OCI-LY1 (cell line): ENCODE measurements around the gene MTHFD1.
"Not testable (repeated sequence)": the region's sequence is repeated elsewhere in the genome, so short reads cannot be mapped to it uniquely, and the experiment has no call there.

ENCODE experiments used
- H2AFZ ChIP-seq: fragments of 200-600 bp; sonication (generic), shearing (Covaris generic); 2 replicates; pipeline ENCODE4 v1.6.0; 2014; ENCODE audit warnings: antibody characterized with exemption, mild to moderate bottlenecking, low read length
- H3F3A ChIP-seq: fragments of 200-600 bp; sonication (generic), shearing (Covaris generic); 2 replicates; pipeline ENCODE4 v1.6.0; 2014; ENCODE audit warnings: mild to moderate bottlenecking, antibody characterized with exemption, low read length, moderate library complexity; ENCODE audit not compliant: insufficient read depth
- H3K27ac ChIP-seq: fragments of 200-600 bp; sonication (generic); 2 replicates; pipeline ENCODE4 v1.5.1; 2014; ENCODE audit warnings: low read length, mixed run types, mild to moderate bottlenecking, low read depth; ENCODE audit not compliant: poor library complexity, severe bottlenecking
- H3K27me3 ChIP-seq: fragments of 200-600 bp; sonication (generic); 2 replicates; pipeline ENCODE4 v1.6.0; 2014; ENCODE audit warnings: antibody characterized with exemption, mild to moderate bottlenecking, low read length, moderate library complexity; ENCODE audit not compliant: insufficient read depth
- H3K36me3 ChIP-seq: fragments of 200-600 bp; sonication (generic); 2 replicates; pipeline ENCODE4 v1.6.1; 2014; ENCODE audit warnings: mild to moderate bottlenecking, antibody characterized with exemption, low read length, moderate library complexity, mixed read lengths; ENCODE audit not compliant: insufficient read depth
- H3K4me1 ChIP-seq: fragments of 200-600 bp; sonication (generic); 2 replicates; pipeline ENCODE4 v1.5.1; 2014; ENCODE audit warnings: mild to moderate bottlenecking, low read length, moderate library complexity; ENCODE audit not compliant: insufficient read depth, severe bottlenecking
- H3K4me2 ChIP-seq: fragments of 200-600 bp; sonication (generic), shearing (Covaris generic); 2 replicates; pipeline ENCODE4 v1.6.1; 2014; ENCODE audit warnings: low read length
- H3K4me3 ChIP-seq: fragments of 200-600 bp; sonication (generic); 2 replicates; pipeline ENCODE4 v1.5.1; 2014; ENCODE audit warnings: low read length, low read depth, mild to moderate bottlenecking, mixed read lengths; ENCODE audit not compliant: poor library complexity, severe bottlenecking
- H3K79me2 ChIP-seq: fragments of 200-600 bp; shearing (Covaris generic); 2 replicates; pipeline ENCODE4 v1.6.1; 2016; ENCODE audit warnings: mixed run types, low read length, mixed read lengths; ENCODE audit not compliant: insufficient read depth
- H3K9ac ChIP-seq: fragments of 200-600 bp; sonication (generic), shearing (Covaris generic); 2 replicates; pipeline ENCODE4 v1.6.1; 2014; ENCODE audit warnings: mild to moderate bottlenecking, low read length, mixed read lengths
- H3K9me2 ChIP-seq: fragments of 200-600 bp; sonication (generic), shearing (Covaris generic); 2 replicates; pipeline ENCODE4 v1.6.1; 2014; ENCODE audit warnings: low read depth, mild to moderate bottlenecking, low read length, mixed read lengths
- H3K9me3 ChIP-seq: fragments of 200-600 bp; shearing (Covaris generic); 2 replicates; pipeline ENCODE4 v1.6.1; 2014; ENCODE audit warnings: low read length, mixed read lengths
- H4K20me1 ChIP-seq: fragments of 200-600 bp; sonication (generic), shearing (Covaris generic); 2 replicates; pipeline ENCODE4 v1.6.0; 2016; ENCODE audit warnings: mild to moderate bottlenecking, low read length; ENCODE audit not compliant: insufficient read depth
- CTCF ChIP-seq: fragments of 200-600 bp; sonication (generic), shearing (Covaris generic); IDR thresholded peaks from 2 replicates; pipeline ENCODE4 v1.5.1; 2017; ENCODE audit warnings: mild to moderate bottlenecking, antibody characterized with exemption, low read length, moderate library complexity, mixed read lengths
- EZH2 ChIP-seq: fragments of 200-600 bp; sonication (generic), shearing (Covaris generic); IDR thresholded peaks from 2 replicates; pipeline ENCODE4 v1.8.0; 2017; ENCODE audit warnings: borderline replicate concordance, mixed run types, mild to moderate bottlenecking, antibody characterized with exemption, low read length, moderate library complexity, mixed read lengths

MTHFD1 gene

GRCh38 chr14:64364907-64365306 is 23.2 kb upstream of the MTHFD1 start:
- Histone ChIP-seq H3K9me2 (no peaks in the 10 kb centered on the region), H3K79me2 (no peaks in the 10 kb centered on the region), H3K4me2 (no peak overlapping the region), H3K9me3 (no peaks in the 10 kb centered on the region), H3K4me1 (no peaks in the 10 kb centered on the region), H3K36me3 (no peaks in the 10 kb centered on the region), H2AFZ (no peak overlapping the region), H3K27ac (no peak overlapping the region), H3K4me3 (no peak overlapping the region), H3K27me3 (no peaks in the 10 kb centered on the region), H4K20me1 (no peaks in the 10 kb centered on the region), H3F3A (no peaks in the 10 kb centered on the region), H3K9ac (no peak overlapping the region)
- no peak for TF ChIP-seq CTCF
- no peak for TF ChIP-seq EZH2

GRCh38 chr14:64365358-64365889 is 22.7 kb upstream of the MTHFD1 start:
- H4K20me1 ChIP-seq, H3K79me2 ChIP-seq, H3K27me3 ChIP-seq, H3K9me3 ChIP-seq, H3K36me3 ChIP-seq, H3K27ac ChIP-seq, H3K9ac ChIP-seq, H3K4me1 ChIP-seq, H2AFZ ChIP-seq, H3K9me2 ChIP-seq, H3K4me2 ChIP-seq, H3K4me3 ChIP-seq, H3F3A ChIP-seq: not testable (repeated sequence)

- H3K4me3 ChIP-seq = no peak overlapping the region
Observed at GRCh38 chr14:64369201-64369600, 19.0 kb upstream of the MTHFD1 start.

More at GRCh38 chr14:64369201-64369600, 19.0 kb upstream of the MTHFD1 start:
- TF ChIP-seq EZH2 = no peak
- TF ChIP-seq CTCF = no peak
- Histone ChIP-seq H3K79me2 (no peaks in the 10 kb centered on the region), H3K4me2 (no peak overlapping the region), H3K9me2 (no peaks in the 10 kb centered on the region), H3F3A (no peaks in the 10 kb centered on the region), H3K4me1 (no peaks in the 10 kb centered on the region), H4K20me1 (no peaks in the 10 kb centered on the region), H3K9ac (no peak overlapping the region), H3K9me3 (no peaks in the 10 kb centered on the region), H2AFZ (no peak overlapping the region), H3K27me3 (no peaks in the 10 kb centered on the region), H3K36me3 (no peaks in the 10 kb centered on the region), H3K27ac (no peak overlapping the region)
